CD4-positive, alpha-beta T cell treated with Interleukin-12 subunit alpha and Interleukin-12 subunit beta, for 1 hour (primary cell): Measurements from ENCODE around the gene CATSPER2.
"Not testable (repeated sequence)": the region's sequence is repeated elsewhere in the genome, so short reads cannot be mapped to it uniquely, and the experiment has no call there.

Source experiments
- DNase-seq: peaks from one replicate; pipeline ENCODE4 v3.0.0-alpha.2; 2020

The CATSPER2 gene

DNA sequence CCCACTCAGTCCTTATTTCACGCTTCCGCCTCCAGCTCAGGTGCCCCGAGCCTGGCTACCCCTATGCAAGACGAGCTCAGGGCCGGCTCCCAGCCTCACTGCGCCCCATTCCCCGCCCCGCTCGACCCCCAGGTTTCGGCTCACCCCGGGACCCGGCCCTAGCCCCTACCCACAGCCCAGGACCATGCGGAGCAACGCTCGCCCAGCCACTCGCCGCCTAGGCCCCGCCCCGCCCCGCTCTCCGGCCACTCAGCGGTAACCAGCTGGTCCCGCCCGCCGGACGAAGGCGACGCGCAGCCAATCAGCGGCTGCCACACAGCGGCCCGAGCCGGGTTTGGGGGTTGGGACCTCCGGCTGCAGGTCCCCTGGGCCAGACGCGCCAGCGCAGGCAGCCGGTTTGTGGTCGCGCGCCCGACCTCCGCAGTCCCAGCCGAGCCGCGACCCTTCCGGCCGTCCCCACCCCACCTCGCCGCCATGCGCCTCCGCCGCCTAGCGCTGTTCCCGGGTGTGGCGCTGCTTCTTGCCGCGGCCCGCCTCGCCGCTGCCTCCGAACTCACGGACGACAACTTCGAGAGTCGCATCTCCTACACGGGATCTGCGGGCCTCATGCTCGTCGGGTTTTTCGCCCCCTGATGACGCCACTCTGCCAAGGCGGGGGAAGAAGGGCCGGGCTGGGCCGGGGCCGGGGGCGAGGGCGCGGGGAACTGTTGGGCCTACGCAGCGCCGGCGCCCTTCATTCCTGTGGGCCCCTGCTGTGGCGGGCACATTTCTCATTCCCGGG lies at the start of gene CATSPER2:
CATSPER2 (minus strand) TSS at position 196 of the 781 bp plus-strand sequence. CDS start 783 bp downstream, outside the sequence.
- no peak for DNase-seq

DNA sequence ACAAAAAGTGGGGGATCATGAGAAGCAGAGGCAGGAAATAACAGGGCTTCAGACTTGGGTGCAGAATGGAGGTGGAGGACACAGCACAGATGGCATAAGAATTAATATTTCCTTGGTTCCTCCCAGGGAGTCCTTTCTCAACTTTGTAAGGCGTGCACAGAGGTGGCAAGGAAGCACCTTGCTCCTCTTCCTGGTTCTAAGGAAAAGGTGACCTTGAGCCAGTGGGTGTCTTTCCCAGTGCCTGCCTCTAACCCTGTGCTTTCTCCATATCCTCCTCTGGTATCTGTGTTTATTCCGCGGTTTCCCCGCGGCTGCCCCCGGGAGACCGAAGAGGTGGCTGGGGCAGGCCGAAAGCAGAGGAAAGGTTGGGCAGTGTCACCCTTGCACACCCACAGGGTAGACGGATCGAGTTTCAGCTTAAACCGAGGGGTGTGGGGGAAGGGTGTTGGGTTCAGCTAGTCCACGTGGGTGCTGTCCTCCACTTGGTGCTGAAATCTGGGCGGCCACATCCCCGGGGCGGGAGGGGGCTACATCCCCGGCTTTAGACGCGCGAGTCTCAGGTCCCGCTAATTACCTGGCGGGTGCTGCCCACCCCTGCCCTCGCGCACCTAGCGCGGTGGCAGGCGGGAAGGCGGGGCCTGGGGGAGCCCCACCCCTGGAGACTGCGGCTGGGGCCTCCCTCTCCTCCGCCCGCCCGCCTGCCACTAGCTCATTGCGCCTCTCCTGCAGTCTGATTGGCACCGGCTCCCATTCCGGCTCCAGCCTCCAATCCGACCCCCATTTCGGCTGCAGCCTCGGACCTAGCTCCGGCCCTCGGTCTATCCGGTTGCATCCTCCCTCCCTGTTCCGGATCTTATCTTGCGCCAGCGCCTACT lies 44.7 kb upstream of the CATSPER2 start, which contains the start of gene CKMT1A:
CKMT1A (plus strand) TSS at position 712 of the 875 bp plus-strand sequence. CDS start 192 bp downstream, outside the sequence.
- DNase-seq: not testable (repeated sequence)

DNA sequence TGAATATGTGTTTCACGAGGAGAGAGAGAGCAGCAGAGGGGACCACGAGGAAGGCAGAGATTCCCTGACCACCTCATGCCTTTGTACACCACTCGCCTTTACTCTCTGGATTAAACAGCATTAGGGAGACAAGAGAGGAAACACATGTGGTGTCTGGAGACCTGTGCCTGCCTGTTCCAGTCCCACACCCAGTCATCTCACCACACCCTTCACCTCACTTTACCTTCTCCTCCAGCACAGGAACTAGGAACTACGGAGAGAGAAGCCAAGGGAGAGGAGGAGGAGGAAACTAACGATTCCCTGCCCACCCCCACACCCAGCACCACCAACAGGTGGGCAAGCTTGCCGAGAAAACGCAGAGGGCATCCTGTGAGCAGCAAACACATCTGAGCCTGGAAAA lies 44.0 kb upstream of the CATSPER2 start:
- not testable (repeated sequence) for DNase-seq

DNA sequence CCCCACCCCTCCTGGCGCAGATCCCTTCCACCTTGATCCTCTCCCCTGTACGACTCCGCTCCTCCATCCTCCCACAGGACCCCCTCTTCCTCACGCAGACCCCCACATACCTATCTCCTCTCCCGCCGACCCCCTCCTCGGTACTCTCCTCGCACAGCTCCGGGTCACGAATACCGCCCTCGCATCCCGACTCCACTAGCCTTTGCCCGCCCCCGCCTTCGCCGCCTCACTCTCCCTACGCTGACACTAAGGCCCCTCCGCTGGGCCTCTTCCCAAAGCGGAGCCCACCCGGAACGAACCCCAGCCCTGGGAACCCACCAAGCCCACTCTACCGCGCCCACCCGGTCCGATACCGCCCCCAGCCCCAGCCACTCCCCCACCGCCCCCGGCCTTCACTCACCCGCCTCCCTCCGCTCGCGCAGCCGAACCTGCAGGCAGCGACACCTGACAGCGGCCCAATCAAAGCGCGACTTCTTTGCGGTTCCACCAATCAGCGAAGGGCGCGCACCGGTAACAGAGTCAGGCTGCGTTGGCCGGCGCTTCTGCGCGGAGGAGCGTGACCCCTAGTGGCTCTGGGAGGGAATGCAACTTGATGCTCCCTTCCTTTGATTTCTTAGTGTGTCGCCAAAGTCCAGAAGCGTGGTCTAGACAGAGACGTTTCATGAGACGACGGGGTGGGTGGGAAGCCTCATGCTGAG lies 41.1 kb upstream of the CATSPER2 start:
- DNase-seq: not testable (repeated sequence)

DNA sequence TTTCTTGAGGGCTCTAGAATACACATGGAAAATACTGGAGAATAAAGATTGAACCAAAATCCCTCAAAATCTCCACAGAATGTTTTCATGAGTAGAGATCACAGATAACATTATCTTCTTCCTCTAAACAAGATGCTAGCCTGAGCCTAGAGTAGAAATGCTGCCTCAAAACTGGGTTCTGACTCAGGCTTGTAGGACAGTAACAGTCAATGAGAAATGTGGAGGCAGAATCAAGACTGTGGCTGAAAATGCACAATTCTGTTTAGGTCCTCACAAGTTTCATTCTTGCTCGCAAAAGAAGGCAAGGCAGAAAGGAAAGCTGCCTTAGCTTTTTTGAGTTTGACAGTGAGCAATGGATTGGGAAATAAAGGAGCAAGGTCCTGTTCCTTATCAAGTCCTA lies 25.5 kb upstream of the CATSPER2 start:
- not testable (repeated sequence) for DNase-seq

DNA sequence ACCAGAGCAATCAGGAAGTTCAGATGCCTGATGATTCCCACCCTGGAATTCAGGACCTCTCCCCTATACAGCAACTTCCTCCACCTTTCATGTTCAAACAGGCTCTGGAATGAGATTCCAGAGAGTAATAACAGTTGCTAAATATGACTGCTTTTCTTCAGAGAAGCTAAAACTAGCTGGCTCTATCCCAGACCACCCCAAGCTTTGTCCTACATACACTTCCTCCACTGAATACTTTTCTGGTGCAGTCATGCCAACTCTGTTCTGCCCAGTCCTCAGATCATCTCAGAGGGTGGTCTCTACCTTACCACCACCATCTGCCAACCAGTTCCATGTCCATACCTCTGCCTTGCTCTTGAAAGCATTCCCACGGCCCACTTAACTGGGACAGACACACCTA lies 17.5 kb upstream of the CATSPER2 start:
- DNase-seq: not testable (repeated sequence)

DNA sequence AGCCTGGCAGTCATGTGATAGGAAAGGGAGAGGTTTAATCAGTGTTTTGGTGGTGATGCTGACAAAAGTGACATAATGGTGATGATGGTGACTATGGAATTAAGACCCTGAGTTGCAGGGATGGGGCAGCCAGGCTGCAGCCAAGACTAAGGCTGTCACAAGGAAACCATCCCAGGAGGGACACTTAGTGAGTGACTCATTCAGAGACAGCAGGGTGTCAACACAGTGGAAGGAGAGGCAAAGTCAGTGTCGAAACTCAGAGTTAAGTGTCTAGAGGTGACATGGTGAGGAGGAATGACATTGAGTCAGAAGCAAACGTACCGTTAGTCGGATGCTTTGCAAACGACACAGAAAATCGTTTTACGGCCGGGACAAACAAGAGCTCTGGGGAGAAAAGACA lies 14.7 kb upstream of the CATSPER2 start:
- DNase-seq: not testable (repeated sequence)

DNA sequence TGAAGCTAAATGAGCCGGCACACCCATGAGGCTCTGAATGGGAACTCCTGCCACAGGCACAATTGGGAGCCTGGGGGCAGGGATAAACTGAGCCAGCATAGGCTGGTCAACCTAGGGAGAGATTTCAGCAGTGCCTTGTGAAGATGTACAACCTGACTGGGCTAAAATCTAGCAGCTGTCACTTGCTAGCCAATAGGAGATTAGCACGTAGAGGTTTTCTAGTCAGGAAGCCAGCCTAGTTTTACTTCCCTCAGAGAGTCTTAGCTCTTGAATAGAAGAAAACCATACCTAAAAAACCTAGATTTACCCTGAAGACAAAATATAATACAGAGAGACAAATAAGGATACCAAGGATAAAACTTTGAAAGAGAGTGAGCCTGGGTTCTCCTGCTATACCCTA lies 13.6 kb upstream of the CATSPER2 start:
- DNase-seq: not testable (repeated sequence)

DNA sequence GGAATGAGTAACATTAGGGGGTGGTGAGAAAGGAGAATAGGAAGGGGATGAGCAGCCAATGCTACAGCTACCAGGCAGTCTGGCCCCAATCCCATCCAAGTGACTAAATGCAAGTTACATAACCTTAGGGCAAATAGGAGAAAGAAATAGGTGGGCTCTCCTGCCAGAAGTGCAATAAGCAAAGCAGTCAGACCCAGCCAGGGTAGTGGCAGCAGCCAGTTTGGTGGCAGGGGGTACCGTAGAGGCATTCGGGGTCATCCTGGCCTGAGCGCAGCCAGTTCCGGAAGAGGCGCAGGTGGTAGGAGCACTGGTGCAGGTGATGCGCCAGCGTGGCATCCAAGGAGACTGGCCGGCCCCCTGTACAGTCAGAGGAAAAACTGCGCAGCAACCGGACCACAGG lies 11.1 kb upstream of the CATSPER2 start:
- not testable (repeated sequence) for DNase-seq

DNA sequence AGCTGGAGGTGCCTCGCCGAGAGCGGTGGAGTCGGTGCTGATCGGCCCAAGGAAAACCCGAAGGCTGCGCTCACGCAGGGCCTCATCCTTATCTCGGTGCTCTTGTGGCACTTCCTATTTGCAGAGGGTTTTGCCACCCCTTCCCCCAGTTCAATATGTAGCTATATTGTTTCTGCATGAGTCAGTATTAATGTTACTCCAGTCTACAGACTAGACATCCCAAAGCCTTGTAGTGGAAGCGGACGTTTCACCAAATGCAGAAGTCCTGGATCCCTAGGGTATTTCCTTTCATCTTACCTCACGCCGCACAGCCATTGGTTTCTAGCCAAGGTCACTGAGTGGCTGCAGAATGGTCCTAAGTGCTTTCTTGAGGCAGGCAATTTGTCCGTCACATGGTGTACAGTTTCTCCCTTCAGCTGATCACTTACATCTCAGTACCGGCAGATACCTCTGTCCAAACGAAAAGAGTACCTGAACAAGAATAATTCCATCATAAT lies 834 bp upstream of the CATSPER2 start:
- DNase-seq: not testable (repeated sequence)

DNA sequence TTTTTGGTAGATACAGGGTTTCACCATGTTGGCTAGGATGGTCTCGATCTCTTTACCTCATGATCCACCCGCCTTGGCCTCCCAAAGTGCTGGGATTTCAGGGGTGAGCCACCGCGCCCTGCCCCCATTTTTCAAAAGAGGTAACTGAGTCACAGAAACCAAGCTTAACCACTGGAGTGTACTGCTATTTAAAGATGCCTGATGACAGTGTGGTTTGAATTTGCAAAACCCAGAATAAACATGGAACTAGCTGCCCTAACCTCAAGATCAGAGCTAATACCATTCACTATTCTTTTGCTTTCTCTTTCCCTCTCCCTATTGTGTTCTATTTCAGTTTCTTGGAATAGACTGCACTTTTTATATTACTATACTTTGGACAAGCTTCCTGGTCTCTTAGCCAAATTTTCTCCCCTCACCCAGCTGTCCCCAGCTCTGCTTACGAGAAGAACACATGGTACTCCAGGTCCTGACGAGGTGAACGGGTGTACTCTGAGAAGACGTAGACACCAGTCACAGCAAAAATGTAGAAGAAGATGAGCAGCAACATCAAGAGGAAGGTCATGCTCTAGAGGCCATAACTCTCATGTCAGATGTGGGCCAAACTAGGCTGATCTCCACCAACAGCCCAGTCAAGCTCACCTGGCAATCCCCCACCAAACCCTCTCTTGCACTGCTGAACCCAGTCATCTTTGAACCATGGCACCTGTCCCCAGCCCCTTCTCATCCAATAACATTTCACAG lies 10.0 kb downstream of the CATSPER2 start:
- DNase-seq: not testable (repeated sequence)

DNA sequence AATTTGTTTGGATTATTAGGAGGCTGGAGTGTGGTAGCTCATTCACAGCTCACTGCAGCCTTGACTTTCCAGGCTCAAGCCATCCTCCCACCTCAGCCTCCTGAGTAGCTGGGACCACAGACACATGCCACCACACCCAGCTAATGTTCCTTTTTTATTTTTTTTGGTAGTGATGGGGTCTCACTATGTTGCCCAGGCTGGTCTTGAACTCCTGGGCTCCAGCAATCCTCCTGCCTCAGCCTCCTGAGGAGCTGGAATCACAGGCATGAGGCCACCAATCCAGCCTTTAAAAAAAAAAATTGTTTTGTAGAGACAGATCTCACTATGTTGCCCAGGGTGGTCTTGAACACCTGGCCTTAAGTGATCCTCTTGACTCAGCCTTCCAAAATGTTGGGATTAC lies 21.7 kb downstream of the CATSPER2 start:
- not testable (repeated sequence) for DNase-seq

DNA sequence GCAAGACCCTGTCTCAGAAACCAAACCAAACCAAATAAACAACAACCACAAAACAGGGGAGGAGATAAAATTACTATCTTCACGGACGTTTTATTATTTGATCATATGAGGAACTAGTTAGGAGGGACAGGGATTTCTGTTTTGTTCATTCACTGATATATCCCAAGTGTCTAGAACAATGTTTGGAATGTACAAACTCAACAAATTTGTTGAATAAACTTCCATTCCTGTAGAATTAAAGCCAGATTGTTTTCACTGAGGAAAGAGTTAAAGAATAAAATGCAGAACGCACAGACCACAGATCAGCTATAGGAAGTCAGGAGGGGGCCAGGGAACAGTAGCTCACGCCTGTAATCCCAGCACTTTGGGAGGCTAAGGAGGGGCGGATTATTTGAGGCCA lies 23.5 kb downstream of the CATSPER2 start:
- DNase-seq: no peak

DNA sequence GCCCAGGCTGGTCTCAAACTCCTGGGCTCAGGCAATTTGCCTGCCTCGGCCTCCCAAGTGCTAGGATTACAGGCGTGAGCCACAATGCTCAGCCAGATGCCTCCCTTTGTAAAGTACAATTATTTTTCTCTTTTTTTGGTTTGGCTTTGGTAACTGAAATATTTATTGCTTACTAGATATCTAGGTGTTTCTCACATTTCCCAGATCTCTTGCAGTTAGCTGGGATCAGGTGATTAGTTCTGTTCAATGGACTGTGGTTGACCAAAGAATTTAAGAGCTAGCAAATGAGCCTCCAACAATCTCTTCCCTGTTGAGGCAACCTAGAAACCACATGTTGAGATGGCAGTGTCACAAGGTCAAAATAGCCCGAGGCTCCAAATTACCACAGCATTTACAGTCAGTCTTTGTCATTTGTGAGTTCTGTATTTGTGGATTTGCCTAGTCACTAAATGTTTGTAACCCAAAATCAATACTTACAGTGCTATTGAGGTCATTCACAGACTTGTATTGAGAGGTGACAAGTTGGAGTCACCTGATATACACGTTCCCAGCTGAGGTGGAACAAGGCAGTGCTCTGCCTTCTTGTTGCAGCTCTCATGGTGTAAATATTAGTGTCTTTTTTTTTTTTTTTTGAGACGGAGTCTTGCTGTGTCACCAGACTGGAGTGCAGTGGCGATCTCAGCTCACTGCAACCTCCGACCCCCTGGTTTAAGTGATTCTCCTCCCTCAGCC lies 26.4 kb downstream of the CATSPER2 start:
- DNase-seq: not testable (repeated sequence)

DNA sequence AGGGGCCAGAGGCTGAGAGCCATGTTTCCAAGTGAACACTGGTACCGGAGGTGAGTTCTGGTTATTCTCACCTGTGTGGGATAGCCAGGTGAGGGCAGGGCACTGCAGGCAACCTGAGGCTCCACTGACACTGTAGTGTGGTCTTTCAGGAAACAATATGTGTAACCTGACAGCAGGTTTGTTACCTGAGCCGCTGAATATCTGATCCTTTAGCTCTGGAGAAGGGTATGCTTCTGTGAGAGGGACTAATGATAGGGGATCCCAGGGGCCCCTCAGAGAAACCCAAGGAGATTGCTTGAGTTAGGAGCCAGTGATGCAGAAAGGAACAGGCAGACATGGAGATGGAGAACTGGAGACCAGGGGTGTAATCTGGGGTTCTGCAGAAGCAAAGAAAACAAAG lies 29.9 kb downstream of the CATSPER2 start, which contains the start of gene STRC:
STRC (minus strand) TSS at position 101 of the 400 bp plus-strand sequence; CDS start at position 23, 78 bp downstream.
- not testable (repeated sequence) for DNase-seq

DNA sequence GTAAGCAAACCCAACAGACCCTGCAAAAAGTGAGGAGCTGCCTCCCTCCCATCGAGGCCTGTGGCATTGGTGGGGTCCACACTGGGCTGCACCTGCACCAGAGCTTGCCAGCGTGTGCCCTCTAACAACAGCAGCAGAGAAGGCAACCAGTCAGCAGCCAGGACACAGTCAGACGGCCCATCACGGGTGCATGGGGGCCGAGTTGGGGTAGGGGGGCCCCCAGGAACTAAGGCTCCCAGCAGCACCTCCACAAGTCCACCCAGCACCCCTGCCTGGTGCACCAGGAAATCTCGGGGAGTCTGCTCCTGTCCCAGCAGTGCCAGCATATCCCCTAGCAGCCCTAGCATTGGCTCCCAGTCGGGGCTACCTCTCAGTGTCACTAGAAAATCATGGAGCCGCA lies 30.9 kb downstream of the CATSPER2 start:
- DNase-seq: not testable (repeated sequence)

DNA sequence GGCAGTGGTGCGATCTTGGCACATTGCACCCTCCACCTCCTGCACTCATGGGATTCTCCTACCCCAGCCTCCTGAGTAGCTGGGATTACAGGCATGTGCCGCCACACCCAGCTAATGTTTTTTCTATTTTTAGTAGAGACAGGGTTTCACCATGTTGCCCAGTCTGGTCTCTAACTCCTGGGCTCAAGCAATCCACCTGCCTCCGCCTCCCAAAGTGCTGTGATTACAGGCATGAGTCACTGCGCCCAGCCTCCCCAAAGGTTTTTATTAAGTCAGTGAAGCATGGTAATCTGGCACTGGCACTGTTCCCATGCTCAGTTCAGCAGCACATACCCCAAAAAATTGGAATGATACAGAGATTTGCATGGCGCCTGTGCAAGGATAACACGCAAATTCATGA lies 46.4 kb downstream of the CATSPER2 start:
- not testable (repeated sequence) for DNase-seq

DNA sequence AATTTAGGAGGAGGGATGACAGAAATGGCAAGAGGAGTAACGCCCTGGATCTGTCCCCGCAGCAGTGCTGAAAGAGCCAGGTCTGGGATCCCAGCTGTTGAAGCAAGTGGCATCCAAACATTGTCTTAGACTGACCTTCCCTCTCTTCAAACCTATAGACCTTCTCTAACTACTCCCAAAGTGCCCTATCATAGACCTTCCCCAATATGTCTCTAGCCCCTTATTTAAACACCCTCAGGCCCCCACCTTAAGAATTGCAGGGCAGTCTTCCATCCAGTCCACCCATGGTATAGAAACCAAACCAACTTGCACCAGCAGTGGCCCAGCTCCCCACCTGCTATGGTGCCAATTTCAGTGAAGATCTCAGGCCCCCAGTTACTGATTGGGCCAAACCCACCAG lies 48.4 kb downstream of the CATSPER2 start:
- not testable (repeated sequence) for DNase-seq

DNA sequence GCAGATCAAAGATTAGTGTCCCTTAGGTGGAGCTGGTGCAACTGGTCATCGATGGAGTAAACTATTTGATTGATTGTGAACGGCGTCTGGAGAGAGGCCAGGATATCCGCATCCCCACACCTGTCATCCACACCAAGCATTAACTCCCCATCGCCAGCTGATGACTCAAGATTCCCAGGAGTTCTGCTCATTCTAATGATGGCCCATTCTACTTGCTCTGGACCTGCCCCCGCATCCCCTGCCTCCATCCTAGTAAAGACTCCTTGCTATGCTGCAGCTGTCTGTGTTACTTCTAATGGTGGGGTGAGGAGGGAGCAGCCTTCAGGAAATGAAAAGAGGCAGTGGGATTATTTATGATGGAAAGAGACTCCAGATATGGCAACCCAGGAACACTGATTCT lies 49.5 kb downstream of the CATSPER2 start:
- not testable (repeated sequence) for DNase-seq

DNA sequence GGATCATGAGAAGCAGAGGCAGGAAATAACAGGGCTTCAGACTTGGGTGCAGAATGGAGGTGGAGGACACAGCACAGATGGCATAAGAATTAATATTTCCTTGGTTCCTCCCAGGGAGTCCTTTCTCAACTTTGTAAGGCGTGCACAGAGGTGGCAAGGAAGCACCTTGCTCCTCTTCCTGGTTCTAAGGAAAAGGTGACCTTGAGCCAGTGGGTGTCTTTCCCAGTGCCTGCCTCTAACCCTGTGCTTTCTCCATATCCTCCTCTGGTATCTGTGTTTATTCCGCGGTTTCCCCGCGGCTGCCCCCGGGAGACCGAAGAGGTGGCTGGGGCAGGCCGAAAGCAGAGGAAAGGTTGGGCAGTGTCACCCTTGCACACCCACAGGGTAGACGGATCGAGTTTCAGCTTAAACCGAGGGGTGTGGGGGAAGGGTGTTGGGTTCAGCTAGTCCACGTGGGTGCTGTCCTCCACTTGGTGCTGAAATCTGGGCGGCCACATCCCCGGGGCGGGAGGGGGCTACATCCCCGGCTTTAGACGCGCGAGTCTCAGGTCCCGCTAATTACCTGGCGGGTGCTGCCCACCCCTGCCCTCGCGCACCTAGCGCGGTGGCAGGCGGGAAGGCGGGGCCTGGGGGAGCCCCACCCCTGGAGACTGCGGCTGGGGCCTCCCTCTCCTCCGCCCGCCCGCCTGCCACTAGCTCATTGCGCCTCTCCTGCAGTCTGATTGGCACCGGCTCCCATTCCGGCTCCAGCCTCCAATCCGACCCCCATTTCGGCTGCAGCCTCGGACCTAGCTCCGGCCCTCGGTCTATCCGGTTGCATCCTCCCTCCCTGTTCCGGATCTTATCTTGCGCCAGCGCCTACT lies 55.1 kb downstream of the CATSPER2 start, which contains the start of gene CKMT1B:
CKMT1B (plus strand) TSS at position 700 of the 863 bp plus-strand sequence. CDS start 192 bp downstream, outside the sequence.
- DNase-seq: not testable (repeated sequence)
